ENCODE results near the gene RBM20.
"Not testable (repeated sequence)": the region's sequence is repeated elsewhere in the genome, so short reads cannot be mapped to it uniquely, and the experiment has no call there.

RBM20 gene

DNA sequence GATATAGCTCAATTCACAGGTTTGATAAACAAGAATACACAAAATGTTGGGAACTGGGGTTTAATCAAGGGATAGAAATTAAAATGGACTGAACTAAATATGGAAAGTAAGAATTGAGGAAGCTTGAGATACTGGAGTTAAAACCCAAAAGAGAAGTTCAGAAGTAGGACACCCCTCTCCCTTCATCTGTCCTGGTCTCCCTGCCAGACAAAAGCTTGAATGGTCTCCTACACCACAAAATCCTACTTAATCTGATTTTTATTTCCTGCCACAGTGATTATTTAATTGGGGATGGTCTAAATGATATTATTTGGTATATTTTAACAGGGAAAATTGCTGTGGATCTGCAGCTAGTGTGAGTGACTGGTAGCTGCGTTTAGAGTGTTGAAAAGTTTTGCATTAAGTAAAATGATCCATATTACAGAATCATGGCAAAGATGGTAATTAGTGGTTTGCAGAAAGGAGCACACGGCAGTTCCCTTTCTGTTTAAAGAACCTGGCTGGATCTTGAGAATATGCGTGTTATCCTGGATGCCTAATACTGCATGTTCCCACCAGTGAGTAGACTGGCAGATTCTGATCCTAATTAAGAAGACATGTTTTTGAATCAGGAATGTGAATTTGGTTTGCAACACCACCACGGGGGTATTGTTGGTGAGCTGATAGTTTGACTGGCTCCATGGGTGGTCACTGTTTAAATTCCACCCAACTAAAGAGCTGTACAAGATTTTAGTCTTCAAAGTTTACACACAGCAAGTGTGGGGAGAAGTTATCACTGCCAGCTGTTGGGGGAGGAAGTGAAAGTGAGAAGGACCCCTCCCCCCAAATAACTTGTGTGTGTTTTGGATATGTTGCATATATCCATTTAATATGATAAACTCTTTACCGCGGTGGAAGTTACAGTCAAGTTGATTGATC is 5.5 kb downstream of the RBM20 start:
- DNase-seq, result no peak

DNA sequence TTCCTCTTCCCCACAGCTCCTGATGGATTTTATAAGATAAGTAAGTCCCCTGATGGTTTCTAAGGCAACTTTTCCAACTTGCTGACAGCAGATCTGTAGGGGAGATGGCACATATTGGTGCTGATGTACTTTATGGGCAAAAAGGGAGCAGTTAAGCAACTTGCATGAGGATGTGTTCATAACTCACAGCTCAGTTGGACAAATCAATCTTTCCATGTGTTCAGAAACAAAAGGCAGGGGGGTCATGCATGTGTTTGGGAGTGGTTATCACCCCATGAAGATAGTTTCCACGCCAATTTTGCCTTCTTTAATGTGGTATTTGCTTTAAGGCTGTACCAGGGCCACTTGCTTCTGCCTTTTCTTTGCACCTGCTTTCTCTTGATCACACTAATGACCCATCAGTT is 6.1 kb downstream of the RBM20 start:
- DNase-seq, result no peak

DNA sequence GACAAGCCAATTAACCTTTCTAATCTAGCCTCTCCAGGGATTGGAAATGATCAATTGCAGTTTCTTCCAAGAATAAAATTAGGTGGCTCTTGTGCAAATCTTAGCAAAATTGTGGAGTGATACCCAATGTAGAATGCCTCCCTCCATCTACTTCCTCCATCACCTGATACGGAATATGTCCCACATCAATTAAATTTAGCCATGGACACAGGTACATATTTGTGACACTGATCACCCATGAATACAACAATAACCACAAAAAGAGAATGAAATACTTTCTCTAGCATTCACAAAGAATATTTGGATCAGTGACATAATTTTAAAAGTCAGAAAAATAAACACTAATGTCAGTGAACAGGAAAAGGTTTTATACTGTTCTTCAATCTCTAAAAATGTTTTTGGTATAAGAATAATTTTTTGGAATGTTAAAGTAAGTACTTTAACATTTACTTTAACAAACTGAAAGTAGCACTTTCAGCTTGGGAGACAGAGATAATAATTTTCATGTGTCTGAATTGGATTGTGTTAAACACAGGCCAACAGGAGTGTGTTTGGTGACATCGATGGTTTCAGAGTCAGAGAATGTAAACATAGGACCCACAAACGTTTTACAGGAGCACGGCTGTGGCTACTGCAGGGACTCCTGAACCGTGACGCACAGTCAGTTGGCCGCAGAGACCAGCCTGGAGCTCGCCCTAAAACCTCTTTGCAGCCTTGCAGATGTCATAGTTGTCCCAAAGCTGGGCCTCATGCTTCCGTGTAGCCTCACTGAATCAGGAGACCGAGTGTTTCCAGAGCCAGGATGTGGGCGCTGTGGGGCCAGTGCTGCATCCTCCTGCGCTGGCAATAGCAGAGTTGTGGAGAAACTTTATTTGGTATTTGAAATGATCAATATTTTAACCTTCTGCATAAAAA is 7.2 kb downstream of the RBM20 start:
- no peak for DNase-seq

DNA sequence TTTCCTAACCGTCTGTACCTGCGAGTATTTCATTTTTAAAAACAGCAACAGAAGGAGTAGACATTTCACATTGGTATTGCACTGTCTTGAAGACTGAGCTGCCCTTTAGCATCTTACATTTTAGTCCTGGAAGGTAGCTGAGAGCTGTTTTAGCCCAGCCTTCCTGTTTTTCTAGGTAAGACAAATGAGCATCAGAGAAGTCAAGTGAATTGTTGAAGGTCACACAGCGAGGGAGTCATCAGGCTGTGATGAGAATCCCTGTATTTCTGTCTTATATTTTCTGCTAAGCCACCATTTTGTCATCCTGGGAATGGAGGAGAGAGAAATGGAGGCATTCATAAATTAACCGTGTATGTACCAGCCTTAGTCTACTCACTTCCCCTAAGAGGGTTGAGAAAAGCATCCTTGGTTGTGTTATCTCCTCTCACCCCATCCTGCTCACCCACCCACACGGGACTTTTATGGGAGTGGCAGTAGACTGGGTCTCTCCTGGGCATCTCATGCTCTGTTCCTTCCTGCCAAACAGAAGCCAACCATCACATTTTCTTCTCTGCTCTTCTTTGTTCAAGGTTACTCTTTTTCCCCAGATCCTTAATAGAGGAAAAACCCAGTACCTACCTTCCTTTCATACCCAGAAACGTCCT is 8.5 kb downstream of the RBM20 start:
- no peak for DNase-seq

DNA sequence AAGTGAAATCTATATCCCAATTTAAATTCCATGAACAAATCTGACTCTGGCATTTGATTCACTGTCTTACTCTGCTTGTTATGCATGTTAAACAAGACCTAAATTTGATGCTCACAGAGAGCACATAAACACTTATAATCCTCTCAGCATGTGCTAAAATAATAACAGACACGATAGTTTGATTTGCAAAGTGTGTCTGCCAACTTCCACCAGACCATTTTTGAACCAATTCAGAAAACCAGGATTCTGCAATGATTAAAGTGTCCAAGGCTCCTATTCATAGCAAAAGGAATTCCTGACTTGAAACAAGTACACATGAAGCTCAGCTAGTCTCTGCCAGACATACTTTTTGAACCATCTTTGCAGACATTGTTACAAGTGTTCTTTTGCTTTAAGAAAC is 11.2 kb downstream of the RBM20 start:
- DNase-seq, result no peak

DNA sequence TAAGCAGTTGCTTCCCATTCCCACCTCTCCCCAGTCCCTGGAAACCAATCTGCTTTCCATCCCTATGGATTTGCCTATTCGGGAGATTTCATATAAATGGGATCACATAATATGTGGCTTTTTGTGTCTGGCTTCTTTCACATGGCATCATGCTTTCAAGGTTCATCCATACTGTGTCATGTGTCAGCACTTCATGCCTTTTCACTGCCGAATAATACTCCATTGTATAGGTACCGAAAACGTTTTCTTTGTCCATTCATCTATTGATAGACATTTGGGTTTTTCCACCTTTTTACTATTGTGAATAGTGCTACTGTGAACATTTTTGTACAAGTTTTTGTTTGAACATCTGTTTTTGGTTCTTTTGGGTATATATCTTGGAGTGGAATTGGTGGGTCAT is 12.5 kb downstream of the RBM20 start:
- no peak for DNase-seq

DNA sequence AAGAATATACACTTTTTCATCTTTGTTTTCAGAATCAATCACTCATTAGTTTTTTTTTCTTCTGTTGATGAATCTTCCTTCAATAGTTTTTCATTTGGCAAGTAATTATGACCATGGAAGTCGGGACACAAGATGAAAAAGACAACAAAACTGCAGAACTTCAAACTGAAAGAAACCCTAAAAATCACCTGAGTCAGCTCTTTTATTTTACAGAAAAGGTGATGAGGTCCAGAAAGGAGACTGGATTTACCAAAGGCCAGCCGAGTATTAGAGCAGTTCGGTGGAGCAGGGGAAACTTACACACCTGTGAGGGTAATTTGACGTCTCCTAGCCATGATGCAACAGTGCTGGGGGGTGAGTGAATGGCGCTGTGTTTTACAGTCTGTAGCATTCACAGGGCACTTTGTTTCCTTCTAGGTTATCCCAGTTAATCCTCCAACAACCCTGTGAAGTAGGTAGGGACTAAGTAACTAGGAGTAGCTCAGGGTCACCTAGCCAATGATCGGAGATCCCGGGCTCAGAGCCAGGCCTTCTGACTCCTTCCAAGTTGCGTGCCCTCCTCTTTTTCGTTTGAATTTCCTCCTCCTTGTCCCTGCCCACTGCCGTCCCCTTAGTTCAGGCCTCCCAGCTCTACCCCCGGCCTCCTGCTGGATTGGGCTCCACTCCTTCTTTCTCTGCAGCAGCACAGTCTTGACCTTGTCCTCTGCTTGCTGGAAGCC is 14.0 kb downstream of the RBM20 start:
- no peak for DNase-seq

DNA sequence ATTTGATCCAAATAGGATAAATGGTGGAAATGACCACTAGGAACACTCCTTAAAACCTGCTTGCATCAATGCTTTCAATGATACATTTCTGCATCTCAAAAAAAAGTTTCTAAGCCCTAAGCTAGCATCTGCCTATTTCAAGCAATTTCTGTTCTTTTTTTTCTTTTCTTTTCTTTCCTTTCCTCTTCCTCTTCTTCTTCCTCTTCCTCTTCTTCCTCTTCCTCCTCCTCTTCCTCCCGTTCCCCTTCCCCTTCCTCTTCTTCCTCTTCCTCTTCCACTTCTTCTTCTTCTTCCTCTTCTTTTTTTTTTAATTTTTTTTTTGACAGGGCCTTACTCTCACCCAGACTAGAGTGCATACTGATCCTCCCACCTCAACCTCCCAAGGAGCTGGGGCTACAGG is 15.4 kb downstream of the RBM20 start:
- DNase-seq, result no peak

DNA sequence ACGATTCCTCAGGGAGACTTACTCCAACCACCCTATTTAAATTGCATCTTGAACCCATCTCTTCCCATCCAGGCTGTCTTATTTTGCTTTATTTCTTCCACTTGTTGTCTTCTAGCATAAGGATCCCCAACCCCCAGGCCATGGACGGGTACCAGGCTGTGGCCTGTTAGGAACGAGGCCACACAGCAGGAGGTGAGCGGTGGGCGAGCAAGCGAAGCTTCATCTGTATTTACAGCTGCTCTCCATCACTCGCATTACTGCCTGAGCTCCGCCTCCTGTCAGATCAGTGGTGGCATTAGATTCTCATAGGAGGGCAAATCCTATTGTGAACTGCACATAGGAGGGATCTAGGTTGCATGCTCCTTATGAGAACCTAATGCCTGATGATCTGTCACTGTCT is 16.2 kb downstream of the RBM20 start:
- DNase-seq, result not testable (repeated sequence)

DNA sequence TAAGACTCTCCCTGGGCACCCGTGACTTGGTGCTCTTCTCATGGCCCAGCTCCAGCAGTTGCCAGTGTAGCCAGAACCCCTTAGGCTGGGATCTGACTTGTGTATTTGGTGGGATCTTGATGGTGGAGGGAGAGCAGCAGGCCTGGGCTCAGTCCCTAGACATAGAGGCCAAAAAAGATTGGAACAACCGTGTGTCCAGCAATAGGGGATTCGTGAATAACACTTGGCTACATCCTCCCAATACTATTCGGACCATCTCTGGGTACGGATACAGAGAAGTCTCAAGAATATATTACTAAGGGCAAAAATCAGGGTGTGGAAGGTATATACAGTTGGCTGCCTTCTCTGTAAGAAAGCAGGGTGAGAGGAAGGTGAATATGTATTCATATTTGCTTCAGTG is 17.2 kb downstream of the RBM20 start:
- no peak for DNase-seq

DNA sequence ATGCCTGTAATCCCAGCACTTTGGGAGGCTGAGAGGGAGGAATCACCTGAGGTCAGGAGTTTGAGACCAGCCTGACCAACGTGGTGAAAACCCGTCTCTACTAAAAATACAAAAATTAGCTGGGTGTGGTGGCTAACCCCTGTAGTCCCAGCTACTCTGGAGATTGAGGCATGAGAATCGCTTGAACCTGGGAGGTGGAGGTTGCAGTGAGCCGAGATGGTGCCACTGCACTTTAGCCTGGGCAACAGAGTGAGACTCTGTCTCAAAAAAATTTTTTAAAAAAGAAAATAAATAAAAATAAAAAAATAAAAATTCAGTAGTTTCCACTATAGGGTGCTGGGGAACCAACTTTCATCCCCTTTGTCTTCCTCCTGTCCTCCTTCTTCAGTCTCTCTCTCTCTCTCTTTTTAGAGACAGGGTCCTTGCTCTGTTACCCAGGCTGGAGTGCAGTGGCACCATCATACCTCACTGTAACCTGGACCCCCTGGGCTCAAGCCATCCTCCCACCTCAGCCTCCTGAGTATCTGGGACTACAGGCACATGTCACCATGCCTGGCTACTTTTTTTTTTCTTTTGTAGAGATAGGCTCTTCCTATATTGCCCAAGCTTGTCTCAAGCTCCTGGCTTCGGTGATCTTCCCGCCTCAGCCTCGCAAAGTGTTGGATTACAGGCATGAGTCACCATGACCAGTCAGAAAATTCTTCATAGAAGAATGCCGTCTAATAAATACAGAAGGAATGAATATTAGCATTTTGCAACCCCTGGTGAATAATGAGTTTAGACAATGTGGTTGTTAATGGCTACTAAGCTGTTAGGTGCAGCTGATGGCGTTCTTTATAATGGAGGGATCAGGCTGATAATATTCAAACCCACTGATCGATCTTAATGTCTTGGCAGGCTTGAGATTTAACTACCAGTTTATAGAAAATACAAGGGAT is 20.6 kb downstream of the RBM20 start:
- DNase-seq, result no peak

DNA sequence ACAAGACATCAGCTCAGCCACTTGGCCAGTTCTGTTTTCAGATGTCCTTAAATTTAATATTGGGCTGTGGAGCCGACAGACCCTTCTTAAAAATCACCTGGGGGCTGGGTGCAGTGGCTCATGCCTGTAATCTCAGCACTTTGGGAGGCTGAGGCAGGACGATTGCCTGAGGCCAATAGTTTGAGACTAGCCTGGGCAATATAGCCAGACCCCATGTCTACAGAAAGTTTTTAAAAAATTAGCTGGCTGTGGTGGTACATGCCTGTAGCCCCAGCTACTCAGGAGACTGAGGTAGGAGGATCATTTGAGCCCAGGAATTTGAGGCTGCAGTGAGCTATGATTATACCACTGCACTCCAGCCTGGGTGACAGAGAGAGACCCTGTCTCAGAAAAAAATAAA is 22.1 kb downstream of the RBM20 start:
- not testable (repeated sequence) for DNase-seq

DNA sequence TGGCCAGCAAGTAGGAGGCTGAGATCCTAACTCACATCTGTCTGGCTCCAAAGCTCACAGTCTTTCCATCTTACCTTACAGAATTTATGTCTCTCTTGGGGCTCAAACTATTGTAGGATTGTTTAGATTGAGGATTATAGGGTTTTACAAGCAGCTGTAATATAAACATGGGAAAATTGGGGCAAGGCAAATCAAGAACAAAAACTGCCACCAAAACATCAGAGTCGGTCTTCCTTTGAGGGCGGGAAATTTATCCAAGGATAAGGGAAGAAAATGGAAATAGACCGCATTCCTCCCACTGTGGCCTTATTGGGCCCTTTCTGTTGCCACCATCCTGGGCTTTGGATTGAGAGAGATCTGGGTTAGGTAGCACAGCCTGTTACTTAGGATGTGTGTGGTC is 22.5 kb downstream of the RBM20 start:
- DNase-seq, result no peak

DNA sequence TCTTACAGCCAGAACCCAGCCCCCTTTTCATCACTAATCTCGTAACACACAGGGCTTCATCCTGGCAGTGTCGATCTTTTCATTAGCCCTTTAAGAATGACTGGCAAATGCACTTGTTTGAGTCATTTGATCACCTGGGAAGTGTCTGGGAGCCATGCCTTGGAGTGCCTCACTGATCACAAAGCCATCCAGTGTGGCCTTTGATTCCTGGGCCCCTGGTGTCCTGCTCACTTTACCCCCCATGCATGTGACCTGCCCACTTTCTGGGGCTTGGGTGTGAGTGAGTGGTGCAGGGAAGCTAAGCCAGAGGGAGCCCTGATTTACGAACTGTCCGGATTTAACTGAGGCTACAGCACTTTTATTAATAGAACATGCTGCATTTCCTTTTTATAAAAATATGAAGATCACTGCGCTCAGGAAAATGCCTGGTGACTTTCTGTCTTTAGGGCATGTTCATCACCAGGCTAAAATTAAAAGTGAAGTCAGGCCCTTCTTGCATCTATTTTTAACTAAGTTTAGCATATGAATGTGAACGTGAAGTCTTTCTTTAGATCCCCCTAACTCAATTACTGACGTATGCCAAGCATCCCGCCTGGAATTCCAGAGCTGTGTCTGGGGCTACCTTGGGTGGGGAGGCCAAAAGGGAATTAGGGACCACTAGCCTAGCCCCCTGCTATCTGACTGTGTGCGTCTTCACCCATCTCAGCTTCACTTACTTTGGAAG is 23.6 kb downstream of the RBM20 start:
- no peak for DNase-seq

DNA sequence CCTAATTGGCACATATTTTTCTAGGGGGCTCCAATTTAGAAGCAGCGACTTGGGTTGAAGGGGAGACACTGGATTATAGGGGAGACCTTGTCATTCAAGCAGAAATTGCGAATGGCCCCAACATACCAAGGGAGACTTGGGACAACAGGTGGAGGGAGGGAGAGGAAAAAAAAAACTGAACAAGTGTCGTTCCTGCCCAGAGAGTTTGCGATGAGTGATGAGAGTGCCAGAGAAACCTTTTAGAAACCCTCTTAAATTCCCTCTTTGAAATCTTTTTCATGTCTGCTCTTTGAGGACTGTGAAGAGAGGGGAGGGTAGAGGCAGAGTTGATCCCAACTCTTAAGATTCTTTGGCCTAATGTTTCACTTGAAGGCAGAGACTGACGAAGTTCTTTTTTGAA is 24.3 kb downstream of the RBM20 start:
- no peak for DNase-seq

DNA sequence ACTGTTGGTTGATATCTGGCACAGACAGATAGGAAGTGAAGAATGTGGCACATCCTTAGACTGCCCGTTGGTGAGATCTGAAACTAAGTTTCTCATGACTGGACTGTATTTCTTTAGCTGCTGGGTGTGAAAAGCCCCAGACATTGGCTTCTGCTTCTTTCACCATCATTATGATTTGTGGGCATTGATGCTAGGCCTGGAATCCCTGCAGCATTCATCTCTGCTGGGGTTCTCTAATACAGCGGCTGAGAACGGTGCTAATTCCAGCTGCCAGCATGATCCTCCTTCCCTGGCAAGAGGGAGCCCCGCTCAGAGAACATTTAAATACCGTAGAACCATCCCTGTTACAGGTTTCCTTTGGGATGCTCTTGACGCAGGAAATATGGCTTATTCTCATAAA is 26.2 kb downstream of the RBM20 start:
- DNase-seq, result no peak

DNA sequence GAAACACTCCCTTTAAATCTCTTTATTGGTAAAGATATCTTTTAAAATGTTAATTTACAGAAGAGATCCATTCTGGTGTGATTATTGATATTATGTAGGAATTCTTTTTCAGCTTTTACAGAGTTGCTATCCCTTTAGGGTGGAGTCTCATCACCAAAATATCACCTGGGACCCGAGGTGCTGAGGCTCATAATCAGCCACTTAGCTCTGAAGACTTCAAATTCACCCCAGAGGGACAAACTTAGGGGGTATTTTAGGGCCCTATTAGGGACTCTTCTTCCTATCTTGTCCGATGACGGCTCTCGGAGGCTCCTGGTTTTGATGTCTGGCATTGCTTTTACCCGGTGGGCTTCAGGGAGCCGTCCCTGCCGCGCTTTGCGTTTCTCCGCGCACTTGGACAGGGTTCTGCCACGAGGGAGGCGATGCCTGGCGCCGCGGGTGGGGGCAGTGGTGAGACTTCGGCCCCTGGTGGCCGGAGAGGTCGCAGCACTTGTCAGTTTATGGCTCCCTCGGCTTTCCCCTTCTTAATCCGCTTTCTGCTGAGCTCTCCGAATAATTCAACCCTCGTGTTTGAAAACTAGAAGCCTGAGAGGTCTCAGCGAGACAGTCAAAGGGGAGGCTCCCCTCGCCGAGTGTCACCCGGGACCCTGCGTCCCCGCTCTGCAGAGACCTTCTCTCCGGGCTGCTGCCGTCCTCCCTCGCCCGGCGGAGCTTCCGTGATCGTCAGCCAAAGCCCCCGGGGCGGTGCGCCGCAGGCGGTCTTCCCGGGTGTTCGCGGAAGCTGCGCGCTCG is 27.8 kb downstream of the RBM20 start:
- DNase-seq, result peak; percentile 31

DNA sequence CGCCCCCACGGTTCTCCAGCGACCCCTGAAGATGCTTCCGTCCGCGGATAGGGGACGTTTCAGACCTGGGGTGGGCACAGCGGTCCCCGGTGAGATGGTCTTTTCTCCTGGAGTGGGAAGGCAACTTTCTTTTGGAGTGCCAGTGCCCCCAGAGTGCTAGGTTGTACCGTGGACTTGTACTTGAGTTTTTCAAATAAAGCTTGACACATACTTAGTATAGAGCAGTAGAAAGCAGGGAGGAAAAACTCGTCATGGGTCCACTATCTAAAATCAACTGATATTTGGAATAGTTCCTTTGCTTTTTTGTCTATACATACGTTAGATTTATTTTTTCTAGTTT is 28.4 kb downstream of the RBM20 start:
- no peak for DNase-seq

DNA sequence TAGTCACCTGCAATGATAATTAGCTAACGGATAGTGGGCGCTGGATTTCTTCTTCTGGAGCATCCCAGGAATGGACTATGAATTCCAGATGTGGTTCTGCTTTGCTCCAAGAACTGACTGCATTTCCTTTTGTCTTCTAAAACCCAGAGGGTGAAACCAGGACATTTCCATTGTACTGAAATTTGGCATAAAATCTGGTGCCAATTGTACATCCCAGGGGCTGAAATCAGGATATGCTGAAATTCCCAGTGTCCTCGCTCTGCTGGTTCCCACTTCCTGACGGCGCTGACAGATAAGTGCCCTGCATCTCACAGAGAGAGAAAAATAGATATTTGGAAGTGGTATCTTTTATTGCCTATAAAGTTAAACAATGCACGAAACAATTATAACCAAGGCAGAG is 31.9 kb downstream of the RBM20 start:
- no peak for DNase-seq

Data from central memory CD4-positive, alpha-beta T cell (primary cell).